GM23338 (cell line): ENCODE measurements around the gene FBXO46. TPM values are rescaled to one million over a fixed set of nuclear protein-coding genes. Genes with fewer than 3 reads are reported as not detected.

Experiments
- ATAC-seq: fragments of 200-7000 bp; cut with Tn5 transposase; 3 replicates; pipeline ENCODE4 v1.9.1; 2020
- DNase-seq: peaks from one replicate; pipeline ENCODE4 v3.0.0-alpha.2; 2015; ENCODE audit warnings: low spot score
- H2AFZ ChIP-seq: fragments of 200-600 bp; sonication (generic); 2 replicates; pipeline ENCODE4 v1.8.0; 2016; ENCODE audit warnings: antibody characterized with exemption, mild to moderate bottlenecking, moderate library complexity
- H3F3A ChIP-seq: fragments of 200-600 bp; sonication (generic); replicated peaks from 2 replicates; pipeline ENCODE4 v1.8.0; 2017; ENCODE audit warnings: antibody characterized with exemption, mixed run types, low read depth
- H3K27ac ChIP-seq: fragments of 200-600 bp; sonication (generic); 2 replicates; pipeline ENCODE4 v1.6.1; 2016; ENCODE audit warnings: low read depth
- H3K27me3 ChIP-seq: fragments of 200-600 bp; sonication (generic); 2 replicates; pipeline ENCODE4 v1.8.0; 2016; ENCODE audit warnings: mild to moderate bottlenecking, mixed run types, moderate library complexity; ENCODE audit not compliant: insufficient read depth
- H3K36me3 ChIP-seq: fragments of 200-600 bp; sonication (generic); 2 replicates; pipeline ENCODE4 v1.8.0; 2016; ENCODE audit warnings: mild to moderate bottlenecking; ENCODE audit not compliant: insufficient read depth
- H3K4me1 ChIP-seq: fragments of 200-600 bp; sonication (generic); 2 replicates; pipeline ENCODE4 v1.8.0; 2016; ENCODE audit warnings: mild to moderate bottlenecking, moderate library complexity; ENCODE audit not compliant: insufficient read depth
- H3K4me2 ChIP-seq: fragments of 200-600 bp; sonication (generic); 2 replicates; pipeline ENCODE4 v1.7.1; 2017; ENCODE audit warnings: mixed run types
- H3K4me3 ChIP-seq: fragments of 200-600 bp; sonication (generic); 2 replicates; pipeline ENCODE4 v1.6.1; 2016; ENCODE audit warnings: mixed run types
- H3K79me2 ChIP-seq: fragments of 200-600 bp; sonication (generic); replicated peaks from 2 replicates; pipeline ENCODE4 v1.8.0; 2017; ENCODE audit warnings: mild to moderate bottlenecking; ENCODE audit not compliant: insufficient read depth
- H3K9me2 ChIP-seq: fragments of 200-600 bp; sonication (generic); 2 replicates; pipeline ENCODE4 v1.8.0; 2017; ENCODE audit not compliant: insufficient read depth
- H4K20me1 ChIP-seq: fragments of 200-600 bp; sonication (generic); replicated peaks from 2 replicates; pipeline ENCODE4 v1.8.0; 2017; ENCODE audit warnings: mild to moderate bottlenecking; ENCODE audit not compliant: insufficient read depth
- H3K27ac Mint-ChIP-seq: 2 replicates; pipeline ENCODE4 v1.8.0; 2020; ENCODE audit warnings: inconsistent platforms, mild to moderate bottlenecking, moderate library complexity, mixed read lengths
- H3K27me3 Mint-ChIP-seq: 3 replicates; pipeline ENCODE4 v1.8.0; 2022; ENCODE audit warnings: low read depth, mild to moderate bottlenecking, moderate library complexity, mixed read lengths, inconsistent platforms; ENCODE audit not compliant: insufficient read depth, poor library complexity
- H3K36me3 Mint-ChIP-seq: 3 replicates; pipeline ENCODE4 v1.8.0; 2021; ENCODE audit warnings: low read depth, mild to moderate bottlenecking, inconsistent platforms, moderate library complexity, mixed read lengths
- H3K4me1 Mint-ChIP-seq: 3 replicates; pipeline ENCODE4 v1.8.0; 2020; ENCODE audit warnings: mild to moderate bottlenecking, inconsistent platforms, mixed read lengths
- H3K4me3 Mint-ChIP-seq: 3 replicates; pipeline ENCODE4 v1.8.0; 2021; ENCODE audit warnings: moderate library complexity, mild to moderate bottlenecking, inconsistent platforms, mixed read lengths
- H3K9me3 Mint-ChIP-seq: 3 replicates; pipeline ENCODE4 v1.8.0; 2020; ENCODE audit warnings: moderate library complexity, mild to moderate bottlenecking, inconsistent platforms, mixed read lengths
- CREB1 ChIP-seq: fragments of 250-450 bp; sonication (Bioruptor Pico); IDR thresholded peaks from 2 replicates; pipeline ENCODE4 v1.5.0; 2020; ENCODE audit warnings: low read depth, mild to moderate bottlenecking, moderate library complexity
- CTCF ChIP-seq, 2 experiments: fragments of 200-600 bp in 1 of 2; sonication (generic) in 1 of 2; conservative IDR thresholded peaks; 2 replicates each; pipeline versions ENCODE4 v1.5.1 to v1.6.1; 2016 to 2017; ENCODE audit warnings: antibody characterized with exemption in 2 of 2, low read depth in 2 of 2, mild to moderate bottlenecking in 2 of 2, moderate library complexity in 1 of 2
- ETS1 ChIP-seq: IDR thresholded peaks from 2 replicates; pipeline ENCODE4 v1.6.1; 2016; ENCODE audit warnings: antibody characterized with exemption
- EZH2 ChIP-seq: fragments of 200-600 bp; sonication (generic); IDR thresholded peaks from one replicate; pipeline ENCODE4 v1.8.0; 2017; ENCODE audit warnings: antibody characterized with exemption, mild to moderate bottlenecking, low read depth; ENCODE audit not compliant: unreplicated experiment
- NANOG ChIP-seq: IDR thresholded peaks from 2 replicates; pipeline ENCODE4 v1.6.1; 2016; ENCODE audit warnings: antibody characterized with exemption, borderline replicate concordance
- REST ChIP-seq: IDR thresholded peaks from one replicate; pipeline ENCODE4 v1.6.1; 2018; ENCODE audit warnings: antibody characterized with exemption; ENCODE audit not compliant: unreplicated experiment
- ZNF114 ChIP-seq: fragments of 250-450 bp; sonication (Bioruptor Pico); IDR thresholded peaks from 2 replicates; pipeline ENCODE4 v1.5.0; 2020; ENCODE audit warnings: mild to moderate bottlenecking, moderate library complexity
- polyA plus RNA-seq: library from polyadenylated mRNA; unstranded; fragments of >200 nt; fragmentation: Nextera tagmentation; extraction: Ambion mirVana; gene quantifications from 2 replicates; pipeline ENCODE4 v1.2.1, GENCODE V29; 2016
- total RNA-seq: library from RNA; depleted of rRNA; stranded (reverse); fragments of >200 nt; shearing (Covaris generic); gene quantifications from 2 replicates; pipeline ENCODE4 v1.2.3, GENCODE V29; 2014

Gene FBXO46
- total and polyA plus RNA-seq, 2 experiments from 2014 or later: 9.4 to 35.8 TPM

GRCh38 chr19:45682117-45682516 lies 48.6 kb downstream of the FBXO46 start (continued):
- no peak for TF ChIP-seq ZNF114 (CRISPR knock-in tag)
- TF ChIP-seq EZH2: no peak
- no peak for TF ChIP-seq ETS1
- TF ChIP-seq NANOG: no peak
- no peak for TF ChIP-seq REST

- H3K36me3 Mint-ChIP-seq: peaks cover 23% of the 10 kb centered on the region
- Histone ChIP-seq H3K4me3 (peak overlapping the region; percentile 51), H3K27me3 (peaks cover 17% of the 10 kb centered on the region), H2AFZ (peak overlapping the region; percentile 87), H3K9me2 (no peaks in the 10 kb centered on the region), H3K79me2 (no peaks in the 10 kb centered on the region), H3K4me1 (peaks cover 8% of the 10 kb centered on the region; the same call in 1 of the 2 replicates), H3K36me3 (0 out of 2 replicates have a peak, but pooled peaks cover 4% of the 10 kb centered on the region), H3K27ac (no peak overlapping the region), H3K4me2 (peak overlapping the region; percentile 83), H4K20me1 (peaks cover 6% of the 10 kb centered on the region; the same call in 1 of the 2 replicates), H3F3A (peaks cover 24% of the 10 kb centered on the region)
- DNase-seq (peak; percentile 83), ATAC-seq (peak; percentile 67)
- peak overlapping the region; percentile 68 for H3K4me3 Mint-ChIP-seq
- no peak overlapping the region for H3K27ac Mint-ChIP-seq
- peaks cover 35% of the 10 kb centered on the region for H3K27me3 Mint-ChIP-seq
- TF ChIP-seq CREB1 (no peak), CTCF (conservative IDR thresholded peaks at IDR 0.05; ENCODE audit: low read depth in 2 of 2) (peak; percentile 77 to 87)
- peaks cover 4% of the 10 kb centered on the region; the same call in 1 of the 3 replicates for H3K4me1 Mint-ChIP-seq
- H3K9me3 Mint-ChIP-seq: no peaks in the 10 kb centered on the region; the same call in 2 of the 3 replicates
Measured at GRCh38 chr19:45681391-45682015, 49.2 kb downstream of the FBXO46 start.
